Middle frontal gyrus (tissue), 1 donor: ENCODE data around the gene ALDH3B1.

Experiments
- DNase-seq: peaks from one replicate; pipeline ENCODE4 v3.0.0-alpha.2; 2015; ENCODE audit warnings: low spot score; ENCODE audit errors: extremely low spot score

Gene ALDH3B1

GRCh38 chr11:68044145-68044813 is 34.2 kb downstream of the ALDH3B1 start:
- no peak for DNase-seq

GRCh38 chr11:68044898-68045351 is 34.8 kb downstream of the ALDH3B1 start:
- no peak for DNase-seq

GRCh38 chr11:68047437-68048290 is 37.5 kb downstream of the ALDH3B1 start:
- DNase-seq = no peak

DNA sequence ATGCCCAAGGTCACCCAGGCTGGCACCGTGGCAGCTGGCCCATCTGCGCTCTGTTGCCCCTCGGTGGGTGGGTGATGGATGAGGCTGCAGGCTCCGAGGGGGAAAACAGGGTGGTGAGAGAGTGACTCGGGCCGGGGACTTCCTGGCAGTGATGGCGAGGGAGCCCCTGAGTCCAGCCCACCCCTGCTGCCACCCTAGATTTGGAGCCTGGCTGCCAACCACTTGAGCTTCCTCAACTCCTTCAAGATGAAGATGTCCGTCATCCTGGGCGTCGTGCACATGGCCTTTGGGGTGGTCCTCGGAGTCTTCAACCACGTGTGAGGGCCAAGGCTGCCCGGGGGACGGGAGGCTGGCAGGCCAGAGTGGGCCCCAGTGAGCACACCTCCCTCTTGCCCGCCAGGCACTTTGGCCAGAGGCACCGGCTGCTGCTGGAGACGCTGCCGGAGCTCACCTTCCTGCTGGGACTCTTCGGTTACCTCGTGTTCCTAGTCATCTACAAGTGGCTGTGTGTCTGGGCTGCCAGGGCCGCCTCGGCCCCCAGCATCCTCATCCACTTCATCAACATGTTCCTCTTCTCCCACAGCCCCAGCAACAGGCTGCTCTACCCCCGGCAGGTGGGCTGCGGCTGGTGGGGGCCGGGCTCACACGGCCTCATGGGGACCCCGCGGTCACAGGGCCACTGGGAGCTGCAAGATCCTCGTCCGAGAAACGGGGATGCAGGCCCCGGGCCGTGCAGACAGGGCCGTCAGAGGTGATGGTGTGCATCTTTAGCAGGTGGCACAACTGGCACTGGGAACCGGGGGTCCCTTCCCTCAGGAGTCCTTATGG is 38.8 kb downstream of the ALDH3B1 start:
- no peak for DNase-seq

DNA sequence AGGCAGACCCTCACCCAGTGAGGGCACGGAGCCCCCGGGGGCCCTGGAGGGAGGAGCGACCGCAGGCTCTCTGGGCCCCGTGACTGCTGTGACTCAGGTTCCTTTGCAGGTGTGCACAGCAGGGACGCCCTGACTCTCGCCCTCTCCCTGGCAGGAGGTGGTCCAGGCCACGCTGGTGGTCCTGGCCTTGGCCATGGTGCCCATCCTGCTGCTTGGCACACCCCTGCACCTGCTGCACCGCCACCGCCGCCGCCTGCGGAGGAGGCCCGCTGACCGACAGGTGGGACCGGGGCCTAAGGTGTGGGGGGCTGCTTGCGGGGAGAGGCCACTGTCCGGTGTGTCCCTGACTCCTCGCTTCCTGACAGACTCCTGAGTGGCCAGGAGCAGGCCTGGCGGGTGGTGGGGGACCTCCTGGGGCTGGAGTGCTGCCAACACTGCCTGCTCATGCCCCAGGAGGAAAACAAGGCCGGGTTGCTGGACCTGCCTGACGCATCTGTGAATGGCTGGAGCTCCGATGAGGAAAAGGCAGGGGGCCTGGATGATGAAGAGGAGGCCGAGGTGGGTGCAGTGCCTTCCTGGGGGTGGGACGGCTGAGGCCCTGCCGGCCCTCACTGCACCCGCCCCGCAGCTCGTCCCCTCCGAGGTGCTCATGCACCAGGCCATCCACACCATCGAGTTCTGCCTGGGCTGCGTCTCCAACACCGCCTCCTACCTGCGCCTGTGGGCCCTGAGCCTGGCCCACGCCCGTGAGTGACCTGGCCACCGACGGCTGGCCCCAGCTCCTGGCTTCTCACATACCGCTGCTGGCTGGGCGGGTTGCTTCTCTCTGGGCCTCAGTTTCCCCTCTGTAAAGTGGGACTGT is 39.6 kb downstream of the ALDH3B1 start:
- no peak for DNase-seq

- no peak for DNase-seq
These were observed 40.3 kb downstream of the ALDH3B1 start for GRCh38 chr11:68050371-68050841.

GRCh38 chr11:68051191-68052136 is 41.3 kb downstream of the ALDH3B1 start:
- no peak for DNase-seq

DNA sequence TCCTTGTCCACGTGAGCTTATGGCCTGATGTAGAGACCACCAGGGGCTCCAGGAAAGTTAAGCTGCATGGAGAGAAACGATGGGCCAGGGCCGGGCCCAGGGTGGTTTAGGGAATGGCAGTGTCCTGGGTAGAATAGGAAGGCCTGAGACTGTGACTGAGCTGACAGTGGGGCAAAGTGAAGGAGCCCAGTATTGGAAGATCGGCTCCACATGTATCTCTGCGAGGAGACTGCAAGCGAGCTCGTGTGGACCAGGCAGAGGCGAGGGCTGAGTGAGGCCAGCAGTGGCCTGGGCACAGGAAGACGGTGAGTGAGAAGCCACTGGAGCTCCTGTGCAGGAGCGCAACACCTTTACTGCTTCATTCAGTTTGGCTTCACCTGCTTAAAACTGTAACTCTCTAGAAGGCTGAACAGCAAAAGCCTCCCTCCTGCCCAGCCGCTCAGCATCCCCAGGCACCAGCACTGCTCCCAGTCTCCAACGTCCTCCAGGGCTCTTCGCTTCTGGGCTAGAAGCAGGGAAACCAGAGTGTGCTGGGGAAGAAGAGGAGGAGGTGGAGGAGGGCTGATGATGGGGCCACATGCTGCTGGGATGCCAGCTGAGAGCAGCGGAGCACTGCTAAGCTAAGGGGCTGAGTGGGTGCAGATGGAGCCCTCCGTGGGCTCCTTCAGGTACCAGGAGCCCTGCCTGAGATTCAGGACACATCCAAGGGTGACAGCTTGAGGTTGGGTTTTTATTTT is 42.2 kb downstream of the ALDH3B1 start:
- no peak for DNase-seq

DNA sequence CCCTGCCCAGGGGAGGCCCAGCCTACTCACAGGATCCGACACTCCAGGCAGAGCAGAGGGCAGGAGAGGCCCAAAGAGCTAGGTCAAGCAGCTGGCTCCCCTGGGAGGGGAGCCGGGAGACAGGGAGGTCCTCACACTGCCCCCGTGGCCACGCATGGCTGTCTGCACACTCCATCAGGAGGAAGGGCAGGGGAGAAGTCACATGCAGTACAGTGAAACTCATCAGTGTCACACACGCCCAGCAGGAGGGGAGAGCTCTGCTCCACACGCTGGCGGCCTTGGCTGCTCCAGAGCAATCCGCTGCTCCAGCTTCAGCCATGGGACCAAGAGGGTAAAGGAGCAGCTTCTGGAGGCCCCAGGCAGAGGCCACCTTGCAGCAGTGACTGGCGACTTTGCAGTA is 43.0 kb downstream of the ALDH3B1 start:
- no peak for DNase-seq

DNA sequence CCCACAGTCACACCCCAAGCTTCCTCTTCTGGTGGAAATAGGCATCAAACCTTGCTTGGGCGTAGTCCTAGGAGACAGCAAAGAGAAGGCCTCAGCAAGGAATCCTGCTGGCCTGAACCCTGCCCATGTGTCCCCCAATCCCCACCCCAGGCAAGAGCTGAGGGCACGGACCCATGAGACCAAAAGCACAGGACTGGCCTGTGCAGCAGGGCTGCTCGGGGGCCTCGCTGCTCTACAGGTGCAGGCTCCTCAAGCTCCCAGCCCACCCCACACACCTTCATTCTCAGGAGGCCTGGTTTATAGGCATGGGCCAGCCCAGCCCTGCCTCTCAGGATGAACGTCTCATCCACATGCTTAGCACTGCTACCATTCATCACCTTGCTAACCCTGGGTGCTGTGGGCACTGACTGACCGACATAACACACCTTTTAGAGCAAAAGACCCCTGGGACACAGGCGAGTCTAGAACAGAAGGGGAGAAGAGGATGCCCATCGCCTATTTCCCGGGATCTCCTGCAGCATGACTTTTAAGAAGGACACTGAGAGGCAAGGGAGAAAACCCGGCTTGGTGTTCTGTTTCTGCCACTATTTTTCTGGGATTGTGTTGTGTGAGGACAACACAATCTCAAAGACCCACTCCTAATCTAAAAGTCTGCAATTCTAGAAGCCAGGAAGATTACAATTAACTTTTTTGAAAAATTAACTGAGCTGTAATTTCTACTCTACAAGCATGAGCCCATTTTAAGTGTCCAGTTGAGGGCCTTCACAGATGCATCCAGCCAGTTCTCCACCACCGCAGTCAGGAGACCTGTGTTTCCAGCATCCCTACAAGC is 44.1 kb downstream of the ALDH3B1 start:
- no peak for DNase-seq

DNA sequence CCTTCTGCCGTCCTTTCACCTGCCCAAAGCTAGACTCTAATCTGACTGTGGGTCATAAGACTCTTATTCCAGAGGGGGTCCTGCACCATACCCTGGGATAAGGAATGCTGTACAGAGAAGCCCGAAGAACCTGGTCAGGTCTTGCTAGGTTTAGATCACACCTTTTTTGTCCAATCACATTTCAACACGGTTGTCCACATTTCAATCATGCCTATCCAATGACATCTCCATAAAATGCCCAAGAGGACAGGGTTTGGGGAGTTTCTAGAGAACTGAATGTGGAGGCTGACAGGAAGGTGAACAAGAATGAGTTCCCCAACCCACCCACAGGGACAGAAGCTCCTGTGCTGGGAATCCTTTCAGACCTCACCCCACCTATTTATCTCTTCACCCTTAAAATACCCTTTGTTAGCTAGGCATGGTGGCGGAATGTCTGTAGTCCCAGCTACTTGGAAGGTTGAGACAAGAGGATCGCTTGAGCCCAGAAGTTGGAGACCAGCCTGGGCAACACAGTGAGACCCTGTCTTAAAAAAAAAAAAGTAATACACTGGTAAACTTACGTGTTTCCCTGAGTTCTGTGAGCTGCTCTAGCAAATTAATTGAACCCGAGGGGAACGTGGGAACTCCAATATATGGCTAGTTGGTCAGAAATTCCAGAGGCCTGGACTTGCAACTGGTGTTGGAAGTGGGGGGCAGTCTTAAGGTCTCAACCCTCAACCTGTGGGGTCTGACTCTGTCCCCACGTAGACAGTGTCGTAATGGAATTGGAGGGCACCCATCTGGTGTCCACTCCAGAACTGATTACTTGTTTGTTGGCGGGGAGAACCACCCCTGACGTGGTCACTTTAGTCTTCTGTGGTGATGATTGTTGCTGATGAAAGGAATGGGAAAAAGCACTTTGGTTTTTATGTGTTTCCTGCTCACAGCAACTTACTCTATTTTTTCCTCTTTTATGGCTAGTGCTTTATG is 46.5 kb downstream of the ALDH3B1 start:
- no peak for DNase-seq

DNA sequence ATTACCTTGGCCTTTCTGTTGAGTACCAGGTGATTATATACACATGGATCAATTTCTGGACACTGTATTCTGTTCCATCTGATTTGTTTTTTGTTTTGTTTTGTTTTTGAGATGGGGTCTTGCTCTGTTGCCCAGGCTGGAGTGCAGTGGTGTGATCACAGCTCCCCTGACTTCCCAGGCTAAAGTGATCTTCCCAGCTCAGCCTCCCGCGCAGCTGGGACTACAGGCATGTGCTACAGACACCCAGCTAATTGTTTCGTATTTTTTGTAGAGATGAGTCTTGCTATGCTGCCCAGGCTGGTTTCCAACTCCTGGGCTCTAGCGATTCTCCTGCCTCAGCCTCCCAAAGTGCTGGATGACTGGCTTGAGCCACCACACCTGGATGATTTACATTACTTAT is 47.7 kb downstream of the ALDH3B1 start:
- no peak for DNase-seq

GRCh38 chr11:68061508-68061907 is 51.4 kb downstream of the ALDH3B1 start:
- no peak for DNase-seq

DNA sequence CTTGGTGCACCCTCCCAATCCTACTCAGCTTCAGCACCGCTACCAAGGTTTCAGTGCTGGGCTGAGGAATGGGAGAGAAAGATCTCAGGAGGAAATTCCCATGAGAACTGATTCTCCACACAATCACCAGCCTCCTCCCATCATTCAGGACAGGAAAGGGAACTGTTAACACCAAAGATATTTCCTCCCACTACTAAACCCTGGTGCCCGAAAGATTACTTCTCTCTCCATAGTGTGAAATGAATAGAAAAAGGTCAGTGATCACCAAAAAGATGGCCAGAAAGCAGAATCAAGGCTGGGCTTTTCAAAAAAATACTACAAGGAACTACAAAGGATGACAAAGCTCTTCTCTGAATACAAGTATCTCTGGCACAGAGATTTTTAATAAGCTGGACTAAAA is 54.8 kb downstream of the ALDH3B1 start:
- DNase-seq = no peak

- DNase-seq = no peak
These were observed 55.7 kb downstream of the ALDH3B1 start for GRCh38 chr11:68065841-68066240.

DNA sequence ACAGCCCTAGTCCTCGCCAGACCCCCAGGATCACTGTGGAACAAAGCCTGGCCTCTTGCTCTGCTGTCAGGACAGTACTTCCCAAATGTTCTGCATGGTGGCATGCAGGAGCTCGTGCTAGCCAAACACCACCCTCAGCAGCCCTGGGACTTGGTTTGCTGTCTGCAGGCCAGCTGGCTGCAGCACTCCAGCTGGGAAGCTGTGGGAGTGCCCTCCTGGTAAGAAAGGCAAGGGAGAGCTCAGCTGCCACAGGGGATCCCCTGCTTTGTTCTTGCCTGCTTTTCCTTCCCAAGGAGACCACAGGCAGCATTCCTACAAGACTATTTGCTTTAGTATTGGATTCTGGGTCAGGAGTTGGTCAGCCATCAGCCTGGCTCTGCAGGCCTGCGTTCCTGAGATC is 56.6 kb downstream of the ALDH3B1 start:
- no peak for DNase-seq

DNA sequence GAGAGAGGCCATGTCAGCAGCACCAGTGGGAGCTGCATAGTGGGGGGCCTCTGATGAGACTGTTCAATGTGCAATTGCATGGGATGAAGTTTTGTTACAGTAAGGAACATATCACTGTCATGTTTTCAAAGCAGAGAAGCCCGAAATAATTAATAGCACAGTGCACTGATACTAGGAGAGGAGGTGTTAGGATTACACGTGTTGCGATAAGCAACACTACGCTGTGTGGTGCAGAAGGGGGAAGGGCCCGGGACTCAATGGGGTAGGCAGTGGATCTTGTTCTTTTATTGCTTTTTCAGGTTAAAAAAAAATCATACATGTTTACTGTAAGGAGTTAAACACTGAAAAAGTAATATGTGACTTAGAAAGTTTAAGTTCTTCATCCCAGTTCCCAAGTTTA is 57.9 kb downstream of the ALDH3B1 start:
- no peak for DNase-seq
